ENCODE measurements around the gene ADCY1. TPM values are rescaled to one million over a fixed set of nuclear protein-coding genes. Genes with fewer than 3 reads are reported as not detected.

Gene ADCY1
- total RNA-seq, 1 donor from 2014 or later = 4.6 TPM

GRCh38 chr7:45624392-45624760 lies 50.2 kb downstream of the ADCY1 start:
- DNase-seq (ENCODE audit: low spot score) = no peak

- no peak for DNase-seq (ENCODE audit: low spot score)
Measured at GRCh38 chr7:45625067-45625466, 50.9 kb downstream of the ADCY1 start.

- DNase-seq (ENCODE audit: low spot score) = no peak
Measured at GRCh38 chr7:45625714-45626440, 51.7 kb downstream of the ADCY1 start.

- DNase-seq (ENCODE audit: low spot score) = no peak
Measured at GRCh38 chr7:45626441-45627430, 52.6 kb downstream of the ADCY1 start.

- DNase-seq (ENCODE audit: low spot score) = no peak
Measured at GRCh38 chr7:45627691-45628456, 53.7 kb downstream of the ADCY1 start.

GRCh38 chr7:45631569-45631968 lies 57.4 kb downstream of the ADCY1 start:
- no peak for DNase-seq (ENCODE audit: low spot score)

- DNase-seq (ENCODE audit: low spot score) = no peak
Measured at GRCh38 chr7:45636733-45637132, 62.6 kb downstream of the ADCY1 start.

GRCh38 chr7:45638916-45639315 lies 64.7 kb downstream of the ADCY1 start:
- no peak for DNase-seq (ENCODE audit: low spot score)

- no peak for DNase-seq (ENCODE audit: low spot score)
Measured at GRCh38 chr7:45642044-45642443, 67.9 kb downstream of the ADCY1 start.

GRCh38 chr7:45643630-45644029 lies 69.5 kb downstream of the ADCY1 start:
- DNase-seq (ENCODE audit: low spot score) = no peak

GRCh38 chr7:45644237-45644636 lies 70.1 kb downstream of the ADCY1 start:
- no peak for DNase-seq (ENCODE audit: low spot score)

GRCh38 chr7:45645141-45645969 lies 71.2 kb downstream of the ADCY1 start:
- no peak for DNase-seq (ENCODE audit: low spot score)

GRCh38 chr7:45646207-45646821 lies 72.1 kb downstream of the ADCY1 start:
- DNase-seq (ENCODE audit: low spot score) = no peak

- DNase-seq (ENCODE audit: low spot score) = no peak
Measured at GRCh38 chr7:45646996-45647825, 73.0 kb downstream of the ADCY1 start.

- DNase-seq (ENCODE audit: low spot score) = no peak
Measured at GRCh38 chr7:45647967-45648670, 74.0 kb downstream of the ADCY1 start.

GRCh38 chr7:45648671-45648995 lies 74.5 kb downstream of the ADCY1 start:
- no peak for DNase-seq (ENCODE audit: low spot score)

GRCh38 chr7:45649560-45650346 lies 75.6 kb downstream of the ADCY1 start:
- no peak for DNase-seq (ENCODE audit: low spot score)
